NT2/D1 (cell line): ENCODE measurements around the gene PHACTR3.

Experiments used
- DNase-seq: peaks from one replicate; pipeline ENCODE4 v3.0.0-alpha.2; 2011; ENCODE audit warnings: low read depth, low spot score
- H3K27me3 ChIP-seq: 2 replicates; pipeline ENCODE4 v1.6.0; 2011; ENCODE audit warnings: mild to moderate bottlenecking; ENCODE audit not compliant: insufficient read length, insufficient read depth
- H3K36me3 ChIP-seq: 2 replicates; pipeline ENCODE4 v1.6.1; 2011; ENCODE audit warnings: mild to moderate bottlenecking, low read length, mixed read lengths; ENCODE audit not compliant: insufficient read depth, insufficient read length
- H3K4me1 ChIP-seq: 2 replicates; pipeline ENCODE4 v1.5.1; 2011; ENCODE audit not compliant: insufficient read depth, insufficient read length
- H3K4me3 ChIP-seq: 2 replicates; pipeline ENCODE4 v1.5.1; 2011; ENCODE audit warnings: low read depth; ENCODE audit not compliant: insufficient read length
- H3K9ac ChIP-seq: 2 replicates; pipeline ENCODE4 v1.6.0; 2011; ENCODE audit warnings: low read depth; ENCODE audit not compliant: insufficient read length
- H3K9me3 ChIP-seq: 2 replicates; pipeline ENCODE4 v1.5.1; 2011; ENCODE audit warnings: mild to moderate bottlenecking, low read length; ENCODE audit not compliant: insufficient read depth
- SUZ12 ChIP-seq: IDR thresholded peaks from 2 replicates; pipeline ENCODE4 v1.6.1; 2011; ENCODE audit not compliant: insufficient read length, insufficient read depth; ENCODE audit errors: extremely low read depth
- YY1 ChIP-seq: IDR thresholded peaks from 2 replicates; pipeline ENCODE4 v1.6.1; 2011; ENCODE audit not compliant: insufficient read length, insufficient read depth
- ZNF274 ChIP-seq: IDR thresholded peaks from 2 replicates; pipeline ENCODE4 v1.6.1; 2011; ENCODE audit warnings: mild to moderate bottlenecking, low read depth, low read length

PHACTR3 gene

GRCh38 chr20:59782986-59783640, 178.8 kb downstream of the PHACTR3 start:
- Histone ChIP-seq H3K4me3 (no peak overlapping the region), H3K27me3 (peaks cover 8% of the 10 kb centered on the region), H3K4me1 (peaks cover 8% of the 10 kb centered on the region), H3K9ac (no peak overlapping the region), H3K9me3 (no peaks in the 10 kb centered on the region), H3K36me3 (no peaks in the 10 kb centered on the region)
- peak; percentile 68 for DNase-seq
- TF ChIP-seq SUZ12 = no peak
- no peak for TF ChIP-seq YY1
- TF ChIP-seq ZNF274 = no peak

GRCh38 chr20:59783641-59784010, 179.3 kb downstream of the PHACTR3 start:
- TF ChIP-seq SUZ12 (no peak), ZNF274 (no peak), YY1 (no peak)
- Histone ChIP-seq H3K4me1 (peaks cover 8% of the 10 kb centered on the region), H3K27me3 (peaks cover 8% of the 10 kb centered on the region), H3K36me3 (no peaks in the 10 kb centered on the region), H3K9ac (no peak overlapping the region), H3K9me3 (no peaks in the 10 kb centered on the region), H3K4me3 (no peak overlapping the region)
- DNase-seq = no peak

GRCh38 chr20:59784365-59784764, 180.0 kb downstream of the PHACTR3 start:
- peaks cover 8% of the 10 kb centered on the region for H3K27me3 ChIP-seq
- no peak for DNase-seq
- TF ChIP-seq SUZ12 (no peak), ZNF274 (no peak), YY1 (no peak)
- no peaks in the 10 kb centered on the region for H3K36me3 ChIP-seq
- no peak overlapping the region for H3K4me3 ChIP-seq
- H3K4me1 ChIP-seq = peaks cover 8% of the 10 kb centered on the region
- H3K9me3 ChIP-seq = no peaks in the 10 kb centered on the region
- H3K9ac ChIP-seq = no peak overlapping the region

GRCh38 chr20:59784791-59785668, 180.7 kb downstream of the PHACTR3 start:
- DNase-seq = no peak
- Histone ChIP-seq H3K27me3 (peaks cover 6% of the 10 kb centered on the region), H3K9ac (no peak overlapping the region), H3K4me3 (no peak overlapping the region), H3K9me3 (no peaks in the 10 kb centered on the region), H3K4me1 (peaks cover 8% of the 10 kb centered on the region), H3K36me3 (no peaks in the 10 kb centered on the region)
- no peak for TF ChIP-seq YY1
- no peak for TF ChIP-seq SUZ12
- no peak for TF ChIP-seq ZNF274

GRCh38 chr20:59785669-59785959, 181.3 kb downstream of the PHACTR3 start:
- Histone ChIP-seq H3K27me3 (peaks cover 3% of the 10 kb centered on the region), H3K9me3 (no peaks in the 10 kb centered on the region), H3K4me3 (no peak overlapping the region), H3K4me1 (peaks cover 8% of the 10 kb centered on the region), H3K9ac (no peak overlapping the region), H3K36me3 (no peaks in the 10 kb centered on the region)
- no peak for DNase-seq
- no peak for TF ChIP-seq YY1
- no peak for TF ChIP-seq ZNF274
- no peak for TF ChIP-seq SUZ12

GRCh38 chr20:59785986-59786795, 181.9 kb downstream of the PHACTR3 start:
- no peaks in the 10 kb centered on the region for H3K9me3 ChIP-seq
- H3K4me1 ChIP-seq = peaks cover 8% of the 10 kb centered on the region
- H3K9ac ChIP-seq = no peak overlapping the region
- H3K36me3 ChIP-seq = no peaks in the 10 kb centered on the region
- DNase-seq = no peak
- no peak overlapping the region for H3K4me3 ChIP-seq
- peaks cover 3% of the 10 kb centered on the region for H3K27me3 ChIP-seq
- TF ChIP-seq YY1 (no peak), ZNF274 (no peak), SUZ12 (no peak)
